GM23338 (cell line): Measurements from ENCODE around the gene COL4A1. TPM values are rescaled to one million over a fixed set of nuclear protein-coding genes. Genes with fewer than 3 reads are reported as not detected.

ENCODE experiments used
- ATAC-seq: fragments of 200-7000 bp; cut with Tn5 transposase; 3 replicates; pipeline ENCODE4 v1.9.1; 2020
- DNase-seq: peaks from one replicate; pipeline ENCODE4 v3.0.0-alpha.2; 2015; ENCODE audit warnings: low spot score
- H2AFZ ChIP-seq: fragments of 200-600 bp; sonication (generic); 2 replicates; pipeline ENCODE4 v1.8.0; 2016; ENCODE audit warnings: antibody characterized with exemption, mild to moderate bottlenecking, moderate library complexity
- H3F3A ChIP-seq: fragments of 200-600 bp; sonication (generic); replicated peaks from 2 replicates; pipeline ENCODE4 v1.8.0; 2017; ENCODE audit warnings: antibody characterized with exemption, mixed run types, low read depth
- H3K27ac ChIP-seq: fragments of 200-600 bp; sonication (generic); 2 replicates; pipeline ENCODE4 v1.6.1; 2016; ENCODE audit warnings: low read depth
- H3K27me3 ChIP-seq: fragments of 200-600 bp; sonication (generic); 2 replicates; pipeline ENCODE4 v1.8.0; 2016; ENCODE audit warnings: mild to moderate bottlenecking, mixed run types, moderate library complexity; ENCODE audit not compliant: insufficient read depth
- H3K36me3 ChIP-seq: fragments of 200-600 bp; sonication (generic); 2 replicates; pipeline ENCODE4 v1.8.0; 2016; ENCODE audit warnings: mild to moderate bottlenecking; ENCODE audit not compliant: insufficient read depth
- H3K4me1 ChIP-seq: fragments of 200-600 bp; sonication (generic); 2 replicates; pipeline ENCODE4 v1.8.0; 2016; ENCODE audit warnings: mild to moderate bottlenecking, moderate library complexity; ENCODE audit not compliant: insufficient read depth
- H3K4me2 ChIP-seq: fragments of 200-600 bp; sonication (generic); 2 replicates; pipeline ENCODE4 v1.7.1; 2017; ENCODE audit warnings: mixed run types
- H3K4me3 ChIP-seq: fragments of 200-600 bp; sonication (generic); 2 replicates; pipeline ENCODE4 v1.6.1; 2016; ENCODE audit warnings: mixed run types
- H3K79me2 ChIP-seq: fragments of 200-600 bp; sonication (generic); replicated peaks from 2 replicates; pipeline ENCODE4 v1.8.0; 2017; ENCODE audit warnings: mild to moderate bottlenecking; ENCODE audit not compliant: insufficient read depth
- H3K9me2 ChIP-seq: fragments of 200-600 bp; sonication (generic); 2 replicates; pipeline ENCODE4 v1.8.0; 2017; ENCODE audit not compliant: insufficient read depth
- H4K20me1 ChIP-seq: fragments of 200-600 bp; sonication (generic); replicated peaks from 2 replicates; pipeline ENCODE4 v1.8.0; 2017; ENCODE audit warnings: mild to moderate bottlenecking; ENCODE audit not compliant: insufficient read depth
- H3K27ac Mint-ChIP-seq: 2 replicates; pipeline ENCODE4 v1.8.0; 2020; ENCODE audit warnings: inconsistent platforms, mild to moderate bottlenecking, moderate library complexity, mixed read lengths
- H3K27me3 Mint-ChIP-seq: 3 replicates; pipeline ENCODE4 v1.8.0; 2022; ENCODE audit warnings: low read depth, mild to moderate bottlenecking, moderate library complexity, mixed read lengths, inconsistent platforms; ENCODE audit not compliant: insufficient read depth, poor library complexity
- H3K36me3 Mint-ChIP-seq: 3 replicates; pipeline ENCODE4 v1.8.0; 2021; ENCODE audit warnings: low read depth, mild to moderate bottlenecking, inconsistent platforms, moderate library complexity, mixed read lengths
- H3K4me1 Mint-ChIP-seq: 3 replicates; pipeline ENCODE4 v1.8.0; 2020; ENCODE audit warnings: mild to moderate bottlenecking, inconsistent platforms, mixed read lengths
- H3K4me3 Mint-ChIP-seq: 3 replicates; pipeline ENCODE4 v1.8.0; 2021; ENCODE audit warnings: moderate library complexity, mild to moderate bottlenecking, inconsistent platforms, mixed read lengths
- H3K9me3 Mint-ChIP-seq: 3 replicates; pipeline ENCODE4 v1.8.0; 2020; ENCODE audit warnings: moderate library complexity, mild to moderate bottlenecking, inconsistent platforms, mixed read lengths
- CREB1 ChIP-seq: fragments of 250-450 bp; sonication (Bioruptor Pico); IDR thresholded peaks from 2 replicates; pipeline ENCODE4 v1.5.0; 2020; ENCODE audit warnings: low read depth, mild to moderate bottlenecking, moderate library complexity
- EZH2 ChIP-seq: fragments of 200-600 bp; sonication (generic); IDR thresholded peaks from one replicate; pipeline ENCODE4 v1.8.0; 2017; ENCODE audit warnings: antibody characterized with exemption, mild to moderate bottlenecking, low read depth; ENCODE audit not compliant: unreplicated experiment
- EZH2phosphoT487 ChIP-seq: fragments of 200-600 bp; sonication (generic); IDR thresholded peaks from one replicate; pipeline ENCODE4 v1.8.1; 2018; ENCODE audit warnings: antibody characterized with exemption; ENCODE audit not compliant: unreplicated experiment
- JUNB ChIP-seq: IDR thresholded peaks from one replicate; pipeline ENCODE4 v1.6.1; 2016; ENCODE audit warnings: antibody characterized with exemption; ENCODE audit not compliant: unreplicated experiment
- NANOG ChIP-seq: IDR thresholded peaks from 2 replicates; pipeline ENCODE4 v1.6.1; 2016; ENCODE audit warnings: antibody characterized with exemption, borderline replicate concordance
- POLR2AphosphoS5 ChIP-seq: IDR thresholded peaks from 2 replicates; pipeline ENCODE4 v1.6.1; 2016; ENCODE audit warnings: antibody characterized with exemption, low read depth
- REST ChIP-seq: IDR thresholded peaks from one replicate; pipeline ENCODE4 v1.6.1; 2018; ENCODE audit warnings: antibody characterized with exemption; ENCODE audit not compliant: unreplicated experiment
- STAT1 ChIP-seq: IDR thresholded peaks from one replicate; pipeline ENCODE4 v1.6.1; 2016; ENCODE audit warnings: antibody characterized with exemption; ENCODE audit not compliant: unreplicated experiment
- ZNF114 ChIP-seq: fragments of 250-450 bp; sonication (Bioruptor Pico); IDR thresholded peaks from 2 replicates; pipeline ENCODE4 v1.5.0; 2020; ENCODE audit warnings: mild to moderate bottlenecking, moderate library complexity
- ZNF331 ChIP-seq: fragments of 250-450 bp; sonication (Bioruptor Pico); IDR thresholded peaks from 2 replicates; pipeline ENCODE4 v1.5.0; 2020; ENCODE audit warnings: low read depth, mild to moderate bottlenecking, moderate library complexity
- polyA plus RNA-seq: library from polyadenylated mRNA; unstranded; fragments of >200 nt; fragmentation: Nextera tagmentation; extraction: Ambion mirVana; gene quantifications from 2 replicates; pipeline ENCODE4 v1.2.1, GENCODE V29; 2016
- total RNA-seq: library from RNA; depleted of rRNA; stranded (reverse); fragments of >200 nt; shearing (Covaris generic); gene quantifications from 2 replicates; pipeline ENCODE4 v1.2.3, GENCODE V29; 2014
- TF ChIP-seq, protein P1 (sequence below), 2 experiments: fragments of 200-600 bp in 1 of 2; sonication (generic) in 1 of 2; conservative IDR thresholded peaks; 2 replicates each; pipeline versions ENCODE4 v1.5.1 to v1.6.1; 2016 to 2017; ENCODE audit warnings: antibody characterized with exemption in 2 of 2, low read depth in 2 of 2, mild to moderate bottlenecking in 2 of 2, moderate library complexity in 1 of 2
- TF ChIP-seq, protein P2 (sequence below): IDR thresholded peaks from 2 replicates; pipeline ENCODE4 v1.6.1; 2016; ENCODE audit warnings: antibody characterized with exemption

Gene COL4A1
- total and polyA plus RNA-seq, 2 experiments from 2014 or later, result 39.1 to 110 TPM

DNA sequence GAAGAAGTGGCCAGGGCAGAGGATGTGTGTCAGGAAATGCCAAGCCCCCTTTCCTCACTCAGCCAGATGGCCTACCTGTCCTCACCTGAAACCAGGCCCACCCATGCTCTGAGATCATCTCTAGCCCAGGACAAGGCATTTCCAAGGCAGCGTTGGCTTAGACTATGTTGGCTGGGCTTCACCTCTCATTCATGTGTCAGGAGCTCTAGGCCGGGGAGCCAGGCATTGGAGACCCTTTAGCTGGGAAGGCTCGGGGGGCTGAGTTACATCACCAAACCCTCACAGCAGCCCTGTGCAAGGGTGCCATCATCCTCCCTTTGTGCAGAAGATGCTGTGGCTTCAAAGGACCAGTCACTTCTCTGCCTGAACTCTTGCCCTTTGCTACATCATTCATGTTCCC, 40.1 kb upstream of the COL4A1 start (continued):
- TF ChIP-seq REST, result no peak
- no peak for TF ChIP-seq STAT1
- TF ChIP-seq EZH2, result no peak
- TF ChIP-seq, protein P1, sequence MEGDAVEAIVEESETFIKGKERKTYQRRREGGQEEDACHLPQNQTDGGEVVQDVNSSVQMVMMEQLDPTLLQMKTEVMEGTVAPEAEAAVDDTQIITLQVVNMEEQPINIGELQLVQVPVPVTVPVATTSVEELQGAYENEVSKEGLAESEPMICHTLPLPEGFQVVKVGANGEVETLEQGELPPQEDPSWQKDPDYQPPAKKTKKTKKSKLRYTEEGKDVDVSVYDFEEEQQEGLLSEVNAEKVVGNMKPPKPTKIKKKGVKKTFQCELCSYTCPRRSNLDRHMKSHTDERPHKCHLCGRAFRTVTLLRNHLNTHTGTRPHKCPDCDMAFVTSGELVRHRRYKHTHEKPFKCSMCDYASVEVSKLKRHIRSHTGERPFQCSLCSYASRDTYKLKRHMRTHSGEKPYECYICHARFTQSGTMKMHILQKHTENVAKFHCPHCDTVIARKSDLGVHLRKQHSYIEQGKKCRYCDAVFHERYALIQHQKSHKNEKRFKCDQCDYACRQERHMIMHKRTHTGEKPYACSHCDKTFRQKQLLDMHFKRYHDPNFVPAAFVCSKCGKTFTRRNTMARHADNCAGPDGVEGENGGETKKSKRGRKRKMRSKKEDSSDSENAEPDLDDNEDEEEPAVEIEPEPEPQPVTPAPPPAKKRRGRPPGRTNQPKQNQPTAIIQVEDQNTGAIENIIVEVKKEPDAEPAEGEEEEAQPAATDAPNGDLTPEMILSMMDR (conservative IDR thresholded peaks at IDR 0.05; ENCODE audit: low read depth in 2 of 2), result no peak
- no peak for TF ChIP-seq NANOG
- no peak for TF ChIP-seq ZNF114 (CRISPR knock-in tag)
- TF ChIP-seq JUNB, result no peak
- no peak for TF ChIP-seq CREB1 (CRISPR knock-in tag)
- TF ChIP-seq, protein P2, sequence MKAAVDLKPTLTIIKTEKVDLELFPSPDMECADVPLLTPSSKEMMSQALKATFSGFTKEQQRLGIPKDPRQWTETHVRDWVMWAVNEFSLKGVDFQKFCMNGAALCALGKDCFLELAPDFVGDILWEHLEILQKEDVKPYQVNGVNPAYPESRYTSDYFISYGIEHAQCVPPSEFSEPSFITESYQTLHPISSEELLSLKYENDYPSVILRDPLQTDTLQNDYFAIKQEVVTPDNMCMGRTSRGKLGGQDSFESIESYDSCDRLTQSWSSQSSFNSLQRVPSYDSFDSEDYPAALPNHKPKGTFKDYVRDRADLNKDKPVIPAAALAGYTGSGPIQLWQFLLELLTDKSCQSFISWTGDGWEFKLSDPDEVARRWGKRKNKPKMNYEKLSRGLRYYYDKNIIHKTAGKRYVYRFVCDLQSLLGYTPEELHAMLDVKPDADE, result no peak
- TF ChIP-seq ZNF331, result no peak
- no peak for TF ChIP-seq EZH2phosphoT487

DNA sequence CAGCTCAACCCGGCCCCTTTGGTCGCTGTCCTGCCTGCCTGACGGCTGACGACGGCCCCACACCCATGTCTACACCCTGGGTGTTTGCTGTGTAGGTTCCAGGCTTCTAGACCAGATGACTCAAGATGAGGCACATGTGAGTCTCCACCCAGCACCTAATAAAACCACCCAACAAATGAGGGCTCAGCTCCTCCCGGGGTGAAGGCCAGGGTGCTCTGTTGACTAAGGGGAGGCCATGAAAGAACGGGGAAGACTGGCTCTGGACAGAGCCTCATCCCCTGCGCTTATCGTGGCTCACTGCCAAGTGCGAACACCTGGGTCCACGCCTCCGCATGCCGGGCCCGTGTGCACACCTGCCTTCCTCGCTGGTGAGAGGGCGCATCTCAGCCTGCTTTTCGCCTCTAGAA, 39.7 kb upstream of the COL4A1 start:
- H3K36me3 Mint-ChIP-seq, result no peaks in the 10 kb centered on the region
- no peak overlapping the region for H3K4me3 ChIP-seq
- H3F3A ChIP-seq, result no peaks in the 10 kb centered on the region
- no peak overlapping the region for H3K27ac ChIP-seq
- peaks cover 7% of the 10 kb centered on the region; the same call in 1 of the 2 replicates for H3K4me1 ChIP-seq
- ATAC-seq (no peak), DNase-seq (no peak)
- peaks cover 29% of the 10 kb centered on the region for H3K79me2 ChIP-seq
- H4K20me1 ChIP-seq, result peaks cover 5% of the 10 kb centered on the region; the same call in 1 of the 2 replicates
- H3K9me2 ChIP-seq, result no peaks in the 10 kb centered on the region
- peaks cover 3% of the 10 kb centered on the region for H3K27me3 Mint-ChIP-seq
- peaks cover 11% of the 10 kb centered on the region for H3K4me1 Mint-ChIP-seq
- H3K27ac Mint-ChIP-seq, result no peak overlapping the region
- H3K9me3 Mint-ChIP-seq, result no peaks in the 10 kb centered on the region
- no peak overlapping the region for H3K4me2 ChIP-seq
- no peak overlapping the region for H2AFZ ChIP-seq
- H3K27me3 ChIP-seq, result no peaks in the 10 kb centered on the region
- no peak overlapping the region for H3K4me3 Mint-ChIP-seq
- no peaks in the 10 kb centered on the region for H3K36me3 ChIP-seq
- TF ChIP-seq ZNF331 (no peak), EZH2 (no peak), REST (no peak), NANOG (no peak), STAT1 (no peak), POLR2AphosphoS5 (no peak), JUNB (no peak), CREB1 (CRISPR knock-in tag) (no peak), ZNF114 (CRISPR knock-in tag) (no peak)
- TF ChIP-seq, protein P2, result no peak
- TF ChIP-seq, protein P1 (conservative IDR thresholded peaks at IDR 0.05; ENCODE audit: low read depth in 2 of 2), result no peak
